AG04450 (cell line): Measurements from ENCODE around the gene RASSF5. TPM values are rescaled to one million over a fixed set of nuclear protein-coding genes. Genes with fewer than 3 reads are reported as not detected.

Experiments used
- CTCF ChIA-PET: fragments of 300-600, 350-600 bp; formaldehyde crosslinking; extraction: SDS; loops from one replicate; lab custom pipeline; 2022; ENCODE audit warnings: antibody characterized with exemption, inconsistent platforms; lab: Charles Lee
- POLR2A ChIA-PET: fragments of 350-600 bp; formaldehyde crosslinking; extraction: SDS; loops from one replicate; lab custom pipeline; 2021; ENCODE audit warnings: antibody characterized with exemption, inconsistent platforms; lab: Yijun Ruan, JAX
- DNase-seq: peaks from one replicate; pipeline ENCODE4 v3.0.0-alpha.2; 2011; ENCODE audit warnings: low read depth, low spot score
- H3K27ac ChIP-seq: one replicate; pipeline ENCODE4 v1.5.1; 2012; ENCODE audit warnings: low read depth, low read length, control low read depth
- H3K27me3 ChIP-seq: one replicate; pipeline ENCODE4 v1.6.0; 2012; ENCODE audit warnings: low read length; ENCODE audit not compliant: control insufficient read depth, insufficient read depth
- H3K4me3 ChIP-seq: 2 replicates; pipeline ENCODE4 v1.5.1; 2011; ENCODE audit warnings: mild to moderate bottlenecking, low read depth, low read length, control low read depth
- H3K9me3 ChIP-seq: 2 replicates; pipeline ENCODE4 v1.5.1; 2012; ENCODE audit warnings: low read length; ENCODE audit not compliant: control insufficient read depth, insufficient read depth
- polyA plus RNA-seq: library from polyadenylated mRNA; depleted of rRNA; stranded (reverse); fragments of >200 nt; gene quantifications from 2 replicates; pipeline ENCODE4 v1.2.3, GENCODE V29; 2011
- TF ChIP-seq, protein P1 (sequence below): IDR thresholded peaks from 2 replicates; pipeline ENCODE4 v1.5.1; 2011; ENCODE audit warnings: low read depth, low read length, control low read depth, inconsistent platforms

Gene RASSF5
- polyA plus RNA-seq, 1 experiment, result 2.3 TPM

DNA sequence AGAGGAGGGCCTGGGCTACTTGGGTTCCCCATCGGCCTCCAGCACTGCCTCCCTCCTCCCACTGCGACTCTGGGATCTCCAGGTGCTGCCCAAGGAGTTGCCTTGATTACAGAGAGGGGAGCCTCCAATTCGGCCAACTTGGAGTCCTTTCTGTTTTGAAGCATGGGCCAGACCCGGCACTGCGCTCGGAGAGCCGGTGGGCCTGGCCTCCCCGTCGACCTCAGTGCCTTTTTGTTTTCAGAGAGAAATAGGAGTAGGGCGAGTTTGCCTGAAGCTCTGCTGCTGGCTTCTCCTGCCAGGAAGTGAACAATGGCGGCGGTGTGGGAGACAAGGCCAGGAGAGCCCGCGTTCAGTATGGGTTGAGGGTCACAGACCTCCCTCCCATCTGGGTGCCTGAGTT lies 80.6 kb downstream of the RASSF5 start:
- TF ChIP-seq, protein P1, sequence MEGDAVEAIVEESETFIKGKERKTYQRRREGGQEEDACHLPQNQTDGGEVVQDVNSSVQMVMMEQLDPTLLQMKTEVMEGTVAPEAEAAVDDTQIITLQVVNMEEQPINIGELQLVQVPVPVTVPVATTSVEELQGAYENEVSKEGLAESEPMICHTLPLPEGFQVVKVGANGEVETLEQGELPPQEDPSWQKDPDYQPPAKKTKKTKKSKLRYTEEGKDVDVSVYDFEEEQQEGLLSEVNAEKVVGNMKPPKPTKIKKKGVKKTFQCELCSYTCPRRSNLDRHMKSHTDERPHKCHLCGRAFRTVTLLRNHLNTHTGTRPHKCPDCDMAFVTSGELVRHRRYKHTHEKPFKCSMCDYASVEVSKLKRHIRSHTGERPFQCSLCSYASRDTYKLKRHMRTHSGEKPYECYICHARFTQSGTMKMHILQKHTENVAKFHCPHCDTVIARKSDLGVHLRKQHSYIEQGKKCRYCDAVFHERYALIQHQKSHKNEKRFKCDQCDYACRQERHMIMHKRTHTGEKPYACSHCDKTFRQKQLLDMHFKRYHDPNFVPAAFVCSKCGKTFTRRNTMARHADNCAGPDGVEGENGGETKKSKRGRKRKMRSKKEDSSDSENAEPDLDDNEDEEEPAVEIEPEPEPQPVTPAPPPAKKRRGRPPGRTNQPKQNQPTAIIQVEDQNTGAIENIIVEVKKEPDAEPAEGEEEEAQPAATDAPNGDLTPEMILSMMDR, result no peak
- ChIA-PET CTCF (interaction anchor here (0.6 to 3.0 kb wide), 7 partner anchors 24 to 109 kb away, joined by 3 to 16 read pairs (median 5); partner anchors contain the start of gene EIF2D), POLR2A (interaction anchor here (0.7 kb wide), 1 partner anchor 56 kb away, joined by 4 read pairs; no protein-coding TSS in a partner anchor)
- no peaks in the 10 kb centered on the region for H3K27me3 ChIP-seq
- no peaks in the 10 kb centered on the region for H3K9me3 ChIP-seq
- H3K27ac ChIP-seq, result no peak overlapping the region
- no peak for DNase-seq
- H3K4me3 ChIP-seq, result no peak overlapping the region

DNA sequence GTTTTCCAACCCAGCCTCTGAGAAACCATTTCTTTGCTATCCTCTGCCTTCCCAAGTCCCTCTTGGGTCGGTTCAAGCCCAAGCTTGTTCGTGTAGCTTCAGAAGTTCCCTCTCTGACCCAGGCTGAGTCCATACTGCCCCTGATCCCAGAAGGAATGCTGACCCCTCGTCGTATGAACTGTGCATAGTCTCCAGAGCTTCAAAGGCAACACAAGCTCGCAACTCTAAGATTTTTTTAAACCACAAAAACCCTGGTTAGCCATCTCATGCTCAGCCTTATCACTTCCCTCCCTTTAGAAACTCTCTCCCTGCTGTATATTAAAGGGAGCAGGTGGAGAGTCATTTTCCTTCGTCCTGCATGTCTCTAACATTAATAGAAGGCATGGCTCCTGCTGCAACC lies 81.2 kb downstream of the RASSF5 start:
- Histone ChIP-seq H3K27me3 (no peaks in the 10 kb centered on the region), H3K9me3 (no peaks in the 10 kb centered on the region), H3K4me3 (no peak overlapping the region), H3K27ac (peak overlapping the region; percentile 77)
- no peak for DNase-seq
- POLR2A ChIA-PET, result interaction anchor here (1.6 kb wide), 1 partner anchor 24 kb away, joined by 5 read pairs; the partner anchor contains the start of gene EIF2D
- TF ChIP-seq, protein P1, result no peak
- CTCF ChIA-PET, result interaction anchor here (1.0 to 3.0 kb wide), 6 partner anchors 8 to 109 kb away, joined by 3 to 16 read pairs (median 8); no protein-coding TSS in a partner anchor

DNA sequence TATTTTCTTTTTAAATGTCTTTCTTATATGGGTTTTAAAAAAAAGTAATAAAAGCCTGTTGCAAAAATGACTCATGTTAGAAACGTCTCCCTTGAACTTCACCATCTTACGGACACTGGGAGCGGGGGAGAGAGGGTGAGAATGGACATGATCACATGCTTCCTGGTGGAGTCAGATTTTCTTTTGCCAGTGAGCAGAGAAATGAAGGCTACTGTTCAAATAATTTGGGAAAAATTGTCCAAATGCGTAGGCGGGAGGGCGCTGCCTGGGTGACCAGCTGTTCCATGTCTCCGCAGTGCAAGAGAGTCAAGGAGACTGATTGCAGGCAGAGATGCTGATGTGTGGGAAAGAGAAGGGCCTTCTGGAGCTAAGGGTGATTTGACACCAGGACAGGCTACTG lies 81.9 kb downstream of the RASSF5 start:
- peak overlapping the region; percentile 77 for H3K27ac ChIP-seq
- POLR2A ChIA-PET, result interaction anchor here (0.6 to 1.6 kb wide), 3 partner anchors 23 to 110 kb away, joined by 3 to 5 read pairs (median 4); partner anchors contain the start of gene EIF2D

DNA sequence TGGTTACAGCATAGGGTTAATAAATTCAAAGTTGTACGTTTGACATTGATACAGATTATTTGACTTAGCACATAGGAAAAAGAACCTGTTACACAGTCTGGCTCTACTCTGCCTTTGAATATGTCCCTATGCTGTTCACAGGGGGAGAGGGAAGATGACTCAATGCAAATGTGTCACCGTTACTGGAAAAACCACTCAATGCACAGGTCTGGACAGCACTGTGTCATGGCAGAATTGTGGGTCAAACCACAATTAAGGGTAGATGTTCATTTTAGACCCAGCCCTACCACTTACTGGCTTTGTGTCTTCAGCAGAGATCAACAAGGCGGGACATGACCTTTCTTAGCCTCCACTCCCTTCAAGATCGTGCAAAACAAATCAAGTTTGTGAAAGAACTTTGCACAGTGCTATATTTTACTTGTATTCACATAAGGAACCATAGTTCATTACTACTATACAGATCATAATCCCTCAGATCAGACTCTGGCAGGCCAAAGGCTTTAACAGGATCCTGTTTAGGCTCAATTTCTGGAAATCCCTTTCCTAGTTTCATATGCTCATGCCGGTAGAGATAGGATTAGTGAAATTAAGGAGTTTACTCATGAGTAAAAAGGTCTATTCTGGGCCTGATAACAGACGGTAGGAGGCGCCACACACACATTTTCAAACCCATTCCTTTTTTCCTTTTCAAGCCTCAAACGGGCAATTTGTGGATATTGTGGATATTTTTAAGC lies 82.9 kb downstream of the RASSF5 start:
- H3K27ac ChIP-seq, result no peak overlapping the region
- CTCF ChIA-PET, result interaction anchor here (1.6 kb wide), 1 partner anchor 22 kb away, joined by 8 read pairs; no protein-coding TSS in a partner anchor
- no peak overlapping the region for H3K4me3 ChIP-seq
- no peaks in the 10 kb centered on the region for H3K9me3 ChIP-seq
- no peak for DNase-seq
- TF ChIP-seq, protein P1, result 0 out of 2 replicates have a peak, but pooled peaks have one; percentile 20
- POLR2A ChIA-PET, result interaction anchor here (0.6 to 1.6 kb wide), 3 partner anchors 22 to 111 kb away, joined by 3 to 5 read pairs (median 4); partner anchors contain the start of gene EIF2D
- no peaks in the 10 kb centered on the region for H3K27me3 ChIP-seq

More for the DNA sequence above, 81.9 kb downstream of the RASSF5 start:
- no peaks in the 10 kb centered on the region for H3K27me3 ChIP-seq
- DNase-seq, result peak; percentile 92
- H3K9me3 ChIP-seq, result no peaks in the 10 kb centered on the region
- CTCF ChIA-PET, result interaction anchor here (1.0 to 3.0 kb wide), 4 partner anchors 9 to 99 kb away, joined by 3 to 16 read pairs (median 8); no protein-coding TSS in a partner anchor
- H3K4me3 ChIP-seq, result no peak overlapping the region
- TF ChIP-seq, protein P1, result no peak
